ENCODE results near the gene LMAN1. TPM values are rescaled to one million over a fixed set of nuclear protein-coding genes. Genes with fewer than 3 reads are reported as not detected.

LMAN1 gene
- polyA plus RNA-seq, 2 donors = 12.0 to 18.3 TPM

DNA sequence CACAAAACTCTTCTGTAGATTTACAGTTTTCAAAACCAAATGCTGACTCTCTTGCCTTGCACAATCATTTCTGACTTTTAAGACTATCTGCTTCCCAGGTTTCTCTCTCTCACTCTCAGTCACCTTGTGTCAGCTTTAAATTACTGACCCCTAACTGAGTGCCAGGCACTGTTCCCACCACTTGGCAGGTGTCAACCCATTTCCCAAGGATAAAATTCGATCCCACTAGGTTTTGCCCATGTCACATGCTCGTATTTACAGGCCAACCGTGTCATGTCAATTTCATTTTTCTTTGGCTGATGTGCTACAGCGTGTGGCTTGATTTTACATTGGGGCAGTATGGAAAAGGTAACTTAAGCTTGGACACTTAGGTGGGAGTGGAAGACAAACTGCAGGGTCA lies 26.1 kb upstream of the LMAN1 start:
- Histone ChIP-seq H3K27ac (ENCODE audit: low read depth in 2 of 2, low read length in 1 of 2) (no peak overlapping the region), H3K4me3 (ENCODE audit: low read depth in 1 of 2, low read length in 2 of 2) (no peak overlapping the region), H3K4me1 (ENCODE audit: control insufficient read depth in 2 of 2, insufficient read depth in 2 of 2, low read length in 1 of 2) (no peaks in the 10 kb centered on the region), H3K36me3 (ENCODE audit: control insufficient read depth in 2 of 2, insufficient read depth in 2 of 2, low read length in 1 of 2) (no peaks in the 10 kb centered on the region), H3K9me3 (ENCODE audit: control insufficient read depth in 2 of 2, insufficient read depth in 1 of 2, low read depth in 1 of 2, low read length in 1 of 2) (no peaks in the 10 kb centered on the region), H3K27me3 (ENCODE audit: control insufficient read depth in 1 of 2, insufficient read depth in 2 of 2, low read length in 2 of 2) (no peaks in the 10 kb centered on the region)
- 81% methylated on average over 4 of the region's 4 CpGs for WGBS, 2 donors

DNA sequence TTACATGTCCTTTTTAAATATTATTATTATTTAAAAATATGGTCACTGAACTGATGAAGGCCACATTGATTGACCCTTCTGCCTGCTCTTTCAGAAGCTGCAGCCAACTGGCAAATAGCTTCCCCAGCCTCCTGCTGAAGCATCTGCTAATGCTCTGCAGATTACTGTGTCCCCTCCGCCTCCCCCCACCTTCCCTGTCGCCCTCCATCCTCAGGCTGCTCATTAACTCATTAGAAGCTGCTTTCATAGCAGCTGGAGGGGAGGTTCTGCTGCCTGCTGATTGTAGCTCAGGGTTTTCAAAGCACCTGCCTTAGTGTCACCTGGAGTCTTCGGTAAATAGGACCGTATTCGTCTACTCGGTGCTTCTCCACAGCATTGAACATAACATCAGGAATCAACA lies 24.8 kb upstream of the LMAN1 start:
- Histone ChIP-seq H3K4me3 (ENCODE audit: low read depth in 1 of 2, low read length in 2 of 2) (no peak overlapping the region), H3K4me1 (ENCODE audit: control insufficient read depth in 2 of 2, insufficient read depth in 2 of 2, low read length in 1 of 2) (no peaks in the 10 kb centered on the region), H3K27ac (ENCODE audit: low read depth in 2 of 2, low read length in 1 of 2) (no peak overlapping the region), H3K36me3 (ENCODE audit: control insufficient read depth in 2 of 2, insufficient read depth in 2 of 2, low read length in 1 of 2) (no peaks in the 10 kb centered on the region), H3K9me3 (ENCODE audit: control insufficient read depth in 2 of 2, insufficient read depth in 1 of 2, low read depth in 1 of 2, low read length in 1 of 2) (no peaks in the 10 kb centered on the region), H3K27me3 (ENCODE audit: control insufficient read depth in 1 of 2, insufficient read depth in 2 of 2, low read length in 2 of 2) (no peaks in the 10 kb centered on the region)
- WGBS, 2 donors = 60 to 72% methylated on average over 6 of the region's 6 CpGs

DNA sequence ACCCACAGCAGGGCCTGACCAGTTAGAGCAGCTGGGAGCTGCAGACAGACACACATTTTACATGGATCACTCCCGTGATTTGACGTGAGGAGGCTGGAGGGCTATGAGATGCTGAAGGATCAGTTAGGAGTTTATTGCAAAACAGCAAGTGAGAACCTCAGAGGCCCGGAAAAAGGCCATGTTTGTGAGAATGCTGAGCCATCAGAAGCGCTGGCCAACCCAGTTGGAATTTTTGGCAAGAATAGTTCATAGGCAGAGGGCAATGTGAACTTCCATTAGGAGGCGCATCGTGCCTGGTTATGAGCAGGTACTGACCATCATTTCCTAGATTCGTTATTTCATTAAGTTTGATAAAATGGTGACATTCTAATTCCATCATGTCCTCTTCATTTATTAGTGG lies 23.3 kb upstream of the LMAN1 start:
- H3K9me3 ChIP-seq (ENCODE audit: control insufficient read depth in 2 of 2, insufficient read depth in 1 of 2, low read depth in 1 of 2, low read length in 1 of 2) = no peaks in the 10 kb centered on the region
- H3K4me3 ChIP-seq (ENCODE audit: low read depth in 1 of 2, low read length in 2 of 2) = no peak overlapping the region
- 84 to 85% methylated on average over 7 of the region's 7 CpGs for WGBS, 2 donors
- H3K27me3 ChIP-seq (ENCODE audit: control insufficient read depth in 1 of 2, insufficient read depth in 2 of 2, low read length in 2 of 2) = no peaks in the 10 kb centered on the region
- H3K4me1 ChIP-seq (ENCODE audit: control insufficient read depth in 2 of 2, insufficient read depth in 2 of 2, low read length in 1 of 2) = no peaks in the 10 kb centered on the region
- H3K27ac ChIP-seq (ENCODE audit: low read depth in 2 of 2, low read length in 1 of 2) = no peak overlapping the region
- no peaks in the 10 kb centered on the region for H3K36me3 ChIP-seq (ENCODE audit: control insufficient read depth in 2 of 2, insufficient read depth in 2 of 2, low read length in 1 of 2)

DNA sequence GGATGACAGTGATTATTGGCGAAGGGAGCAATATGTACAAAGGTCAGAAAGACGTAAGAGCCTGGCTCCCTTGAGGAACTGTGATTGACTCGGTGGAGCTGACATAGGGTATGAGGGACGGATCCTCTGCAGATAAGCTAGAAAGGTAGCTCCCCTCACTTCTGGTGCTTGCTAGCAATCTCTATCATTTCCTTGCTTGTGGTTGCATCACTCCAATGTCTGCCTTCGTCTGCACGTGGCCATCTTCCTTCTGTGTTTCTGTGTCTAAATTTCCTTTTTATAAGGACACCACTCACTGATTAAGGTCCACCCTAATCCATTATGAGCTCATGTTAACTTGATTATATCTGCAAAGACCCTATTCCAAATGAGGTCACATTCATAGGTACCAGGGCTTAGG lies 22.9 kb upstream of the LMAN1 start:
- Histone ChIP-seq H3K36me3 (ENCODE audit: control insufficient read depth in 2 of 2, insufficient read depth in 2 of 2, low read length in 1 of 2) (no peaks in the 10 kb centered on the region), H3K9me3 (ENCODE audit: control insufficient read depth in 2 of 2, insufficient read depth in 1 of 2, low read depth in 1 of 2, low read length in 1 of 2) (no peaks in the 10 kb centered on the region), H3K27me3 (ENCODE audit: control insufficient read depth in 1 of 2, insufficient read depth in 2 of 2, low read length in 2 of 2) (no peaks in the 10 kb centered on the region), H3K27ac (ENCODE audit: low read depth in 2 of 2, low read length in 1 of 2) (no peak overlapping the region), H3K4me1 (ENCODE audit: control insufficient read depth in 2 of 2, insufficient read depth in 2 of 2, low read length in 1 of 2) (no peaks in the 10 kb centered on the region), H3K4me3 (ENCODE audit: low read depth in 1 of 2, low read length in 2 of 2) (no peak overlapping the region)
- WGBS, 2 donors = 83 to 85% methylated on average over 6 of the region's 6 CpGs

DNA sequence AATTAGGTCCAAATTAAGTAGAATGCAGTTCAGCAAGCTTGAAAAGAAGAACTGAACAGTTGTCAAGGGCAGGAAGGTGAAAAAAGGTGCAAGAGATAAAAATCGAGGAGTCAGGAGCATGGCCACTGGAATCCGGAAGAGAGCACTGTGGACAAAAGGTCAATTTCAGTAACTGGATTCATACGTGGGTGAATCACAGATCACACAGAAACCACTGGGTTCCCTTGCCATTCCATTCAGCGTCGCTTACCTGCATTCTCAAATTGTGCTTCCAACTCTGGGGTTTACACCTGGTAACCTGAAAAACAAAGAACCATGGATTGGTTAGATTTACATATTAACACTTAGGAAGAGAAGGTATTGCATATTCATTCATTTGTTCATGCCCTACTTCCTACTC lies 21.6 kb upstream of the LMAN1 start:
- Histone ChIP-seq H3K9me3 (ENCODE audit: control insufficient read depth in 2 of 2, insufficient read depth in 1 of 2, low read depth in 1 of 2, low read length in 1 of 2) (no peaks in the 10 kb centered on the region), H3K4me1 (ENCODE audit: control insufficient read depth in 2 of 2, insufficient read depth in 2 of 2, low read length in 1 of 2) (no peaks in the 10 kb centered on the region), H3K36me3 (ENCODE audit: control insufficient read depth in 2 of 2, insufficient read depth in 2 of 2, low read length in 1 of 2) (no peaks in the 10 kb centered on the region), H3K27me3 (ENCODE audit: control insufficient read depth in 1 of 2, insufficient read depth in 2 of 2, low read length in 2 of 2) (no peaks in the 10 kb centered on the region), H3K27ac (ENCODE audit: low read depth in 2 of 2, low read length in 1 of 2) (no peak overlapping the region), H3K4me3 (ENCODE audit: low read depth in 1 of 2, low read length in 2 of 2) (no peak overlapping the region)
- WGBS, 2 donors = 76 to 84% methylated on average over 5 of the region's 5 CpGs

DNA sequence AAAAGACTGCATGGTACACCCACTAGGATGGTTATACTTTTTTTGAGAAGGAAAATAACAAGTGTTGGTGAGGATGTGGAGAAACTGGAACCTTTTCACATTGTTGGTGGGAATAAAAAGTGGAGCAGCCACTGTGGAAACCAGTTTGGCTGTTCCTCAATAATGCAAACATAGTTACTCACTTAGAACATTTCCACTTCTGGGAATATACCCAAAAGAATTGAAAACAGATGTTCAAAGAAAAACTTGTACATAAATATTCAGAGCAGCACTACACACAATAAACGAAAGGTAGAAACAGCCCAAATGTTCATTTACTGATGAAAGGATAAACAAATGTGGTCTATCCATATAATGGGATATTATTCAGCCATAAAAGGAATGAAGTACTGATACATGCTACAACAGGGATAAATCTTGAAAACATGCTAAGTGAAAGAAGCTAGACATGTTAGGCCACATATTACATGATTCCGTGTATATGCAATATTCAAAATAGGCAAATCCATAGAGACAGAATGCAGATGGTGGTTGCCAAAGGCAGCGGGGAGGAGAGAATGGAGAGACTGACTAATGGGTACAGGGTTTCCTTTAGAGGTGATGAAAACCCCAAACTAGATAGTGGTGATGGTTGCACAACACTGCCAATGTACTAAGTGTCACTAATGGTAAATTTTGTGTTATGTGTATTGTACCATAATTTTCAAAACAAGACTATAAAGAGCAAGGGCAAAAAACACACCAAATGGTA lies 20.9 kb upstream of the LMAN1 start:
- Histone ChIP-seq H3K4me1 (ENCODE audit: control insufficient read depth in 2 of 2, insufficient read depth in 2 of 2, low read length in 1 of 2) (no peaks in the 10 kb centered on the region), H3K27ac (ENCODE audit: low read depth in 2 of 2, low read length in 1 of 2) (no peak overlapping the region), H3K9me3 (ENCODE audit: control insufficient read depth in 2 of 2, insufficient read depth in 1 of 2, low read depth in 1 of 2, low read length in 1 of 2) (no peaks in the 10 kb centered on the region), H3K4me3 (ENCODE audit: low read depth in 1 of 2, low read length in 2 of 2) (no peak overlapping the region), H3K36me3 (ENCODE audit: control insufficient read depth in 2 of 2, insufficient read depth in 2 of 2, low read length in 1 of 2) (no peaks in the 10 kb centered on the region), H3K27me3 (ENCODE audit: control insufficient read depth in 1 of 2, insufficient read depth in 2 of 2, low read length in 2 of 2) (no peaks in the 10 kb centered on the region)
- WGBS, 2 donors = 80 to 84% methylated on average over 3 of the region's 3 CpGs

DNA sequence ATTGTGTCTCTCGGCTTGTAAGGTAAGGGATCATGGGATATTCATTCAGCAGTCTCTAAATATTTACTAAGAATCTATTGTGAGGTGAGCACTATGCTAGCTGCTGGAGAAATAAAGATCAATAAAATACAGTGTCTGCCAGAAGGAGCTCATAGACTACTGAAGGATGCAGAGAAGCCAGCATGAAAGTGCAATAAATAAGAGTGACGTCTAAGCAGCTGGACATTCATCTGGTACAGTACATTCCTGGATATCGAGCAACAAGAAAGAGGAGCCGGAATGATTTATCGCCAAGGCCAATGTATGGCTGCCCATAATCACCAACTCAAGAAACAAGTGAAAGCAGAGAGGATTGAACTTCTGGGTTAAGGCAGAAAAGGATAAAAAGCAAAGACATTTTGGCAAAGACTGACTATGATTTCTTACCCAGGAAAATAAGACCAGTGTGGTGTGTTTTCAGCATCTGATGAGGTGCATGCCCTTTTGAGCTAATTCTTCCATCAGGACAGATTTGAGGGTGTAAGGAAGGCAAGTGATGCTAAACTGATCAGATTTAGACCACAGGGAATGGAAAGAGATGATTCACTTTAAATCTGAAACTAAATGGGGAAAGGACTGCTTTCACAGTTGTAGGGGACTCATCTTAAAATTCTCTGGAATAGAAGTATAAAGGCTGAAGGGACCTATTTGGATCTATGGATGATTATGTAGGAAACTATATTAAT lies 18.7 kb upstream of the LMAN1 start:
- Histone ChIP-seq H3K27me3 (ENCODE audit: control insufficient read depth in 1 of 2, insufficient read depth in 2 of 2, low read length in 2 of 2) (no peaks in the 10 kb centered on the region), H3K27ac (ENCODE audit: low read depth in 2 of 2, low read length in 1 of 2) (no peak overlapping the region), H3K36me3 (ENCODE audit: control insufficient read depth in 2 of 2, insufficient read depth in 2 of 2, low read length in 1 of 2) (no peaks in the 10 kb centered on the region), H3K4me3 (ENCODE audit: low read depth in 1 of 2, low read length in 2 of 2) (no peak overlapping the region), H3K4me1 (ENCODE audit: control insufficient read depth in 2 of 2, insufficient read depth in 2 of 2, low read length in 1 of 2) (no peaks in the 10 kb centered on the region), H3K9me3 (ENCODE audit: control insufficient read depth in 2 of 2, insufficient read depth in 1 of 2, low read depth in 1 of 2, low read length in 1 of 2) (no peaks in the 10 kb centered on the region)
- 69 to 70% methylated on average over 5 of the region's 5 CpGs for WGBS, 2 donors

DNA sequence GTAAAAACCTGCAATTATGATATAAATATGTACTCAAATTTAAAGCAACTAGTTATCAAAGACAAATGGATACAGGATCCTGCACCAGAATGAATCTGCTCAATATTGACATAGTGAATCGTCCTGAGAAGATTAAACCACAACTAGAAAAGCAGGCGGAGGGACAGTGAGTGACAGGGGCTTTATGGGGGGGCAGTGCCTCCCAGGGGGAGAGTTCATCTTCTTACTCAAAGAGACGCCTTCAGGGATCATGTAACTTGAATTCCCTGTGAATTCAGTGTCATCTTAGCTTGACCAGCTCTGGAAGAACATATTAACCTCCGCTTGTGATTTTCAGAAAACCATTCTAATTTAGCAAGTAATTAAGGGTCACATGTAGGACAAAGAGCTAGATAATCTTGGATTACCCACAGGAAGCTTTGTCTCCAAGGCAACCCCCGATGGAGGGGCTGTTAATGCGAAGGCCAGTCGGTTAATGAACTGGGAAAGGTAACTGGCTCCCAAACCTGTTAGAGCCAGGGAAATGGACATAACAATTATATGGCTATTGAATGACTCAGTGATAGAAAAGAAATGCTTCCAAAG lies 17.4 kb upstream of the LMAN1 start:
- Histone ChIP-seq H3K27ac (ENCODE audit: low read depth in 2 of 2, low read length in 1 of 2) (no peak overlapping the region), H3K9me3 (ENCODE audit: control insufficient read depth in 2 of 2, insufficient read depth in 1 of 2, low read depth in 1 of 2, low read length in 1 of 2) (no peaks in the 10 kb centered on the region), H3K27me3 (ENCODE audit: control insufficient read depth in 1 of 2, insufficient read depth in 2 of 2, low read length in 2 of 2) (no peaks in the 10 kb centered on the region), H3K4me1 (ENCODE audit: control insufficient read depth in 2 of 2, insufficient read depth in 2 of 2, low read length in 1 of 2) (no peaks in the 10 kb centered on the region), H3K4me3 (ENCODE audit: low read depth in 1 of 2, low read length in 2 of 2) (no peak overlapping the region), H3K36me3 (ENCODE audit: control insufficient read depth in 2 of 2, insufficient read depth in 2 of 2, low read length in 1 of 2) (no peaks in the 10 kb centered on the region)
- WGBS, 2 donors = 64 to 68% methylated on average over 7 of the region's 7 CpGs

DNA sequence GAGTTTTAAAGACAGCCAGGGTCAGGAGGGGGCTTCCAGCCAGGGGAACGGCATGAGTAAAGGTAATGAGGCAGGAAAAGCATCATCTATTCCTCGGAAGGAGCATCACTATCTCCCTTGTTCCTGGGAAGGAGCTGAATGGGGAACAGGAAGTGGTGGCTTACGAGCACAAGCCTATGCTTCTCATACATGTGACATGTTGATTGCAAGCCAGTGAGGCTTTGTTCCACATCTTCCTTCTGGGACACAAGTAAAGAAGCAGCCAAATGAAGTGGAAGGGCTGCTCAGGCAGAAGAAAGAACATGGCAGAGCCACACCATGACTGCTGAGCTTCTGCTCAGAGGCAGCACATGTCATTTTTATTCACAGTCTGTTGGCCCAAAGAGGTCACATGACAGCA lies 15.1 kb upstream of the LMAN1 start:
- Histone ChIP-seq H3K36me3 (ENCODE audit: control insufficient read depth in 2 of 2, insufficient read depth in 2 of 2, low read length in 1 of 2) (no peaks in the 10 kb centered on the region), H3K4me3 (ENCODE audit: low read depth in 1 of 2, low read length in 2 of 2) (no peak overlapping the region), H3K9me3 (ENCODE audit: control insufficient read depth in 2 of 2, insufficient read depth in 1 of 2, low read depth in 1 of 2, low read length in 1 of 2) (no peaks in the 10 kb centered on the region), H3K4me1 (ENCODE audit: control insufficient read depth in 2 of 2, insufficient read depth in 2 of 2, low read length in 1 of 2) (no peaks in the 10 kb centered on the region), H3K27me3 (ENCODE audit: control insufficient read depth in 1 of 2, insufficient read depth in 2 of 2, low read length in 2 of 2) (no peaks in the 10 kb centered on the region), H3K27ac (ENCODE audit: low read depth in 2 of 2, low read length in 1 of 2) (no peak overlapping the region)
- WGBS, 2 donors = 52 to 60% methylated on average over 3 of the region's 3 CpGs
